ENCODE results near the gene PELI2. TPM values are rescaled to one million over a fixed set of nuclear protein-coding genes. Genes with fewer than 3 reads are reported as not detected.

Gene PELI2
- total RNA-seq, 1 experiment from 2014 or later: 23.5 TPM

DNA sequence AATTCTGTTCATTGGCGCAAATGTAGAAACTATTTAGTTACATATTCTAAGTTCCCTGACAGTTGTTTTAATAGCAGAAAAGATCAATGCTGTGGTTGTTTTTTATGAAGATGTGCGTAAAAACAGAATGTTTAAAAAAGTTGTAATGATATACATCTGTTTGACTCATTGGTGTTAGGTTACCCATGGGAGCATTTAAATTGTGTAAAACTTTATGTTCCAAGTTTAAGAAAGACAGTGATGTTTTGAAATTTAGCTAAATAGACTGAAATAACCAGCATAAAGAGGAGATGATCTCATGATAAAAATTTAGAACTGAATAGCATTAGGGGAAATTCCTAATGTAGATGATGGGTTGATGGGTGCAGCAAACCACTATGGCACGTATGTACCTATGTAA is 3.6 kb downstream of the PELI2 start (continued):
- TF ChIP-seq FOXJ3 (CRISPR knock-in tag; IDR thresholded peaks at IDR 0.05; ENCODE audit: borderline replicate concordance) (no peak), ZNF396 (CRISPR knock-in tag; IDR thresholded peaks at IDR 0.05; ENCODE audit: borderline replicate concordance) (no peak), EMX1 (CRISPR knock-in tag; IDR thresholded peaks at IDR 0.05) (no peak), NFYB (CRISPR knock-in tag; conservative IDR thresholded peaks at IDR 0.05; ENCODE audit: low read depth) (no peak), ESRRA (CRISPR knock-in tag; IDR thresholded peaks at IDR 0.05; ENCODE audit: borderline replicate concordance) (no peak), NFATC4 (CRISPR knock-in tag; IDR thresholded peaks at IDR 0.05) (no peak), SP1 (CRISPR knock-in tag; conservative IDR thresholded peaks at IDR 0.05) (no peak)
- TF ChIP-seq, protein P1, sequence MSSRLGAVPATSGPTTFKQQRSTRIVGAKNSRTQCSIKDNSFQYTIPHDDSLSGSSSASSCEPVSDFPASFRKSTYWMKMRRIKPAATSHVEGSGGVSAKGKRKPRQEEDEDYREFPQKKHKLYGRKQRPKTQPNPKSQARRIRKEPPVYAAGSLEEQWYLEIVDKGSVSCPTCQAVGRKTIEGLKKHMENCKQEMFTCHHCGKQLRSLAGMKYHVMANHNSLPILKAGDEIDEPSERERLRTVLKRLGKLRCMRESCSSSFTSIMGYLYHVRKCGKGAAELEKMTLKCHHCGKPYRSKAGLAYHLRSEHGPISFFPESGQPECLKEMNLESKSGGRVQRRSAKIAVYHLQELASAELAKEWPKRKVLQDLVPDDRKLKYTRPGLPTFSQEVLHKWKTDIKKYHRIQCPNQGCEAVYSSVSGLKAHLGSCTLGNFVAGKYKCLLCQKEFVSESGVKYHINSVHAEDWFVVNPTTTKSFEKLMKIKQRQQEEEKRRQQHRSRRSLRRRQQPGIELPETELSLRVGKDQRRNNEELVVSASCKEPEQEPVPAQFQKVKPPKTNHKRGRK (CRISPR knock-in tag; IDR thresholded peaks at IDR 0.05; ENCODE audit: borderline replicate concordance): no peak
- TF ChIP-seq, protein P2, sequence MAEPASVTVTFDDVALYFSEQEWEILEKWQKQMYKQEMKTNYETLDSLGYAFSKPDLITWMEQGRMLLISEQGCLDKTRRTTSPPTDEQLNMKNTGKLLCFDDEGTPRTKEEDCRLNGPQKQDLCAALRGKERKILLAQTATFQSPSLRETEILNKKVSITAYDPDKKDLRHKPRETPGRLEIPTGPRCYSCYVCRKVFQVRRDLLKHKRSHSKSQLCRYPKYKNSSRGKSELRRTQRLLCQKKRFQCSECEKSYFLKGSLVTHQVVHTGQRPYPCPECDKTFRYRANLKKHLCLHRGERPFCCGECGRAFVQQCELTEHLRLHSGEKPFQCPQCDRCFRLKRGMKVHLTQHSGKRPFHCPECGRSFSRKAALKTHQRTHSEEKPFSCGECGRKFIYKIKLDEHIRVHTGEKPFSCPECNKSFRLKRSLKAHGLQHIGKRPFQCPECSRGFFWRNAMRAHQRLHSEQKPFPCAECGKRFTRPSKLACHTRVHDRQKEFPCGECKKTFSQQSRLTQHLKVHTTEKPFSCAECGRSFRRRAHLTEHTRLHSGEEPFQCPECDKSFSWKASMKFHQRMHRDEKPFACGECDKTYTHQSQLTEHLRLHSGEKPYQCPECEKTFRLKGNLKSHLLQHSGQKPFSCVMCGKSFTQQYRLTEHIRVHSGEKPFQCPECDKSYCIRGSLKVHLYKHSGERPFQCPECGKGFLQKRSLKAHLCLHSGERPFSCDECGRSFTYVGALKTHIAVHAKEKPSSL (CRISPR knock-in tag; conservative IDR thresholded peaks at IDR 0.05): no peak
- TF ChIP-seq, protein P3, sequence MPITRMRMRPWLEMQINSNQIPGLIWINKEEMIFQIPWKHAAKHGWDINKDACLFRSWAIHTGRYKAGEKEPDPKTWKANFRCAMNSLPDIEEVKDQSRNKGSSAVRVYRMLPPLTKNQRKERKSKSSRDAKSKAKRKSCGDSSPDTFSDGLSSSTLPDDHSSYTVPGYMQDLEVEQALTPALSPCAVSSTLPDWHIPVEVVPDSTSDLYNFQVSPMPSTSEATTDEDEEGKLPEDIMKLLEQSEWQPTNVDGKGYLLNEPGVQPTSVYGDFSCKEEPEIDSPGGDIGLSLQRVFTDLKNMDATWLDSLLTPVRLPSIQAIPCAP (CRISPR knock-in tag; IDR thresholded peaks at IDR 0.05): no peak

DNA sequence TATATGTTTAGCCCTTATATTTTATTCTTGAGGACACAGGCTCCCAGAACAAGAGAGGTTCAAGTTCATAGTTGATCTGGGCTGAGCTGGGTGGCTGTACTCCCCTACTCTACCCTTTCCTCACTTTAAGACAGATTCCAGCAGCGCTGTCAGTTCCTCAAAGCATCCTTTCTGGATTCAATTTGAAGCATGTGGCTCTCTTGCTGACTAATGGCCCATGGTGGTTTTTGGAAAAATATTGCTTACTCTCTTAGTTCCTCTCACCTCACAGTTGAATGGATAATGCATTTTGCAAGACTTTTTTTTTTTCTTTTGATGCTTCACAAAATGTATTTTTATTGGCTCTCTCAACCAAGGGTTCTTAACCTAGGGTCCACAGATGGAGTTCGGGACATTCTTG is 4.1 kb downstream of the PELI2 start:
- TF ChIP-seq MYBL2 (CRISPR knock-in tag; IDR thresholded peaks at IDR 0.05): no peak
- TF ChIP-seq JUN (CRISPR knock-in tag; IDR thresholded peaks at IDR 0.05): no peak
- TF ChIP-seq, protein P4, sequence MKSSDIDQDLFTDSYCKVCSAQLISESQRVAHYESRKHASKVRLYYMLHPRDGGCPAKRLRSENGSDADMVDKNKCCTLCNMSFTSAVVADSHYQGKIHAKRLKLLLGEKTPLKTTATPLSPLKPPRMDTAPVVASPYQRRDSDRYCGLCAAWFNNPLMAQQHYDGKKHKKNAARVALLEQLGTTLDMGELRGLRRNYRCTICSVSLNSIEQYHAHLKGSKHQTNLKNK (CRISPR knock-in tag; IDR thresholded peaks at IDR 0.05): no peak
- TF ChIP-seq ZNF232 (CRISPR knock-in tag; IDR thresholded peaks at IDR 0.05): no peak
- TF ChIP-seq ZNF416 (CRISPR knock-in tag; IDR thresholded peaks at IDR 0.05): no peak
- TF ChIP-seq, protein P5, sequence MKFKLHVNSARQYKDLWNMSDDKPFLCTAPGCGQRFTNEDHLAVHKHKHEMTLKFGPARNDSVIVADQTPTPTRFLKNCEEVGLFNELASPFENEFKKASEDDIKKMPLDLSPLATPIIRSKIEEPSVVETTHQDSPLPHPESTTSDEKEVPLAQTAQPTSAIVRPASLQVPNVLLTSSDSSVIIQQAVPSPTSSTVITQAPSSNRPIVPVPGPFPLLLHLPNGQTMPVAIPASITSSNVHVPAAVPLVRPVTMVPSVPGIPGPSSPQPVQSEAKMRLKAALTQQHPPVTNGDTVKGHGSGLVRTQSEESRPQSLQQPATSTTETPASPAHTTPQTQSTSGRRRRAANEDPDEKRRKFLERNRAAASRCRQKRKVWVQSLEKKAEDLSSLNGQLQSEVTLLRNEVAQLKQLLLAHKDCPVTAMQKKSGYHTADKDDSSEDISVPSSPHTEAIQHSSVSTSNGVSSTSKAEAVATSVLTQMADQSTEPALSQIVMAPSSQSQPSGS (CRISPR knock-in tag; IDR thresholded peaks at IDR 0.05; ENCODE audit: borderline replicate concordance, low read depth): no peak
- no peak for TF ChIP-seq SMAD3 (CRISPR knock-in tag; IDR thresholded peaks at IDR 0.05; ENCODE audit: borderline replicate concordance)
- no peak for TF ChIP-seq TEAD4 (CRISPR knock-in tag; IDR thresholded peaks at IDR 0.05)
- no peak for TF ChIP-seq SMAD4 (CRISPR knock-in tag; IDR thresholded peaks at IDR 0.05)
- TF ChIP-seq NR1H2 (CRISPR knock-in tag; IDR thresholded peaks at IDR 0.05): no peak
- TF ChIP-seq, protein P1 (CRISPR knock-in tag; IDR thresholded peaks at IDR 0.05; ENCODE audit: borderline replicate concordance): no peak
- TF ChIP-seq SP1 (CRISPR knock-in tag; conservative IDR thresholded peaks at IDR 0.05): no peak
- TF ChIP-seq, protein P2 (CRISPR knock-in tag; conservative IDR thresholded peaks at IDR 0.05): no peak
- TF ChIP-seq PRRX2 (CRISPR knock-in tag; IDR thresholded peaks at IDR 0.05): no peak
- TF ChIP-seq, protein P6, sequence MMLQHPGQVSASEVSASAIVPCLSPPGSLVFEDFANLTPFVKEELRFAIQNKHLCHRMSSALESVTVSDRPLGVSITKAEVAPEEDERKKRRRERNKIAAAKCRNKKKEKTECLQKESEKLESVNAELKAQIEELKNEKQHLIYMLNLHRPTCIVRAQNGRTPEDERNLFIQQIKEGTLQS (CRISPR knock-in tag; conservative IDR thresholded peaks at IDR 0.05): no peak
- DNase-seq (ENCODE audit: low spot score) (no peak), ATAC-seq (no peak)
- CTCF ChIA-PET: no interaction called here
- POLR2A ChIA-PET: no interaction called here
- no peak overlapping the region for H3K27ac Mint-ChIP-seq
- no peaks in the 10 kb centered on the region for H3K9me3 Mint-ChIP-seq
- peaks cover 21% of the 10 kb centered on the region for H3K27me3 Mint-ChIP-seq (ENCODE audit: low read depth)
- peaks cover 39% of the 10 kb centered on the region for H3K4me1 Mint-ChIP-seq
- H3K36me3 Mint-ChIP-seq: no peaks in the 10 kb centered on the region
- no peak overlapping the region for H3K4me3 Mint-ChIP-seq

Data from WTC11 (cell line).